Measurements from ENCODE around the gene TCERG1L.

DNA sequence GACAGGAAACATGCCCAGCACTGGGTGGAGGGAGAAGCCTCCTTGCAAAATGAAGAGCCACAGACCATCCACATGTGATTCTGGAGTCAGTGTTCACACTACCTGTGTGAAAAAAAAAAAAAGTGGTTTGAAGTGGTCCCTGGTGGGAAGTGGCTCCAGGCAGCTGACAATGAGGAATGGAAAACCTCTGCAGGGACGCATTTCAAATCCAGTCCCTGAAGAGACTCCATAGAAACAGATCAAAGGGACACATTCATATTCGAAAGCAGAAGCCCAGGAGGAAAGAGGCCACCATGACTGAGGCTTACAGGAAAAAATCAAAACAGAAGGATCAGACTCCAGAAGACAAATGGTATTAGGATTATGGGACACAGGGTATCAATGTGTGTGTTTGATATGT, 11.5 kb upstream of the TCERG1L start:
- TF ChIP-seq EZH2 (IDR thresholded peaks at IDR 0.05; ENCODE audit: borderline replicate concordance) (no peak), CTCF (IDR thresholded peaks at IDR 0.05; ENCODE audit: poor library complexity) (no peak)
